HG03196 (cell line): Measurements from ENCODE around the gene CRYGN.

ENCODE experiments used
- ATAC-seq: cut with Tn5 transposase; IDR thresholded peaks from one replicate; pipeline ENCODE4 v1.9.1; 2021; ENCODE audit not compliant: unreplicated experiment

CRYGN gene, protein sequence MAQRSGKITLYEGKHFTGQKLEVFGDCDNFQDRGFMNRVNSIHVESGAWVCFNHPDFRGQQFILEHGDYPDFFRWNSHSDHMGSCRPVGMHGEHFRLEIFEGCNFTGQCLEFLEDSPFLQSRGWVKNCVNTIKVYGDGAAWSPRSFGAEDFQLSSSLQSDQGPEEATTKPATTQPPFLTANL

GRCh38 chr7:151439855-151440798 lies at the start of gene CRYGN:
CRYGN (minus strand) TSS chr7:151440141; CDS start chr7:151439917, 224 bp downstream.
- no peak for ATAC-seq

DNA sequence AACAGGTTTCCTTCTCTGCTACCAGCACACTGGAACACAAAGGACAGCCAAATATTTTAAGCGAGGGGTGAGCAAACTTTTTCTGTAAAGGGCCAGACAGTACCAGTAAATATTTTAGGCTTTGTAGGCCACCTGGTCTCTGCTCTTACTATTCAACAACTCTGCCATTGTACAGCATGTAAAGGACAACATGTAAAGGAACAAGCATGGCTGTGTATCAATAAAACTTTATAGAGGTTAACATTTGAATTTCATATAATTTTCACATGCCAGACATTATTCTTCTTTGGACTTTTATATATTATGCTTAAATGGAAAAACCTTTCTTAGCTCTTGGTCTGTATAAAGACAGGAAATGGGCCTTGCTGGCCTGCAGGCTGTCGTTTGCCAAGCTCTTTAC lies 49.6 kb upstream of the CRYGN start:
- no peak for ATAC-seq

DNA sequence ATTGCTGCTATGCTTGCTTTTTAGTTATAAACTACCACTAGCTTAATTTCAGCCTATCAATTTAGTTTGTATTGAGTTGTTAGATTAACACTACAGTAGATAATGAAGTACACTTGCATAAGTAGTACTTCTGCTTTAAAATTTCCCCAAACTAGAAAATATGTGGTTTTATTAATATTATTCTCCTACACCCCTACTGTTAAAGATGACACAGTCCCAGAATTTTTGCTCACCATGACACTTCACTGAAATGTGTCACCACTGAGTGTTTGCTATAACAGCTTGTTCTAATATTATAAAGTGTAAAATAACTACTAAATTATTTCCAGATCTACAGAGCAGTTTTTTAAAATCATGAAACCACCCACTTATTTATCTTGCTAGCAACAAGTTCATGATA lies 48.2 kb upstream of the CRYGN start:
- ATAC-seq, result no peak

DNA sequence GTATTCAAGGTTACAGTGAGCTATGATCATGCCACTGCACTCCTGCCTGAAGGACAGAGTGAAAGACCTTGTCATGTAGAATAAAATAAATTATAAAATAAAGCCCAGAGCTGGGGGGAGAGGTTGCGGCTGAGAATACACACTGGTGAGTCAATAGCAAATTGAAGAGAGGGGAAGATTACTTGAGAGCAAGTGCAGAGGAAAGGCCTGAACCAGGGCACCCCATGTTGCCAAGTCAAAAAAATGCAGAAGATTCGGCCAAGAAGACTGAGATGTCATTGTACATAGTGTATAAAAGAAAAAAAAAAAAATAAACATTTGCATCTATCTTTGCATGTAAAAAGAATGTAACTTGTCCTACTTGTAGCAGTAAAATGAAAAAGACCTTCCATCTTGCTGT lies 47.3 kb upstream of the CRYGN start:
- ATAC-seq, result no peak

DNA sequence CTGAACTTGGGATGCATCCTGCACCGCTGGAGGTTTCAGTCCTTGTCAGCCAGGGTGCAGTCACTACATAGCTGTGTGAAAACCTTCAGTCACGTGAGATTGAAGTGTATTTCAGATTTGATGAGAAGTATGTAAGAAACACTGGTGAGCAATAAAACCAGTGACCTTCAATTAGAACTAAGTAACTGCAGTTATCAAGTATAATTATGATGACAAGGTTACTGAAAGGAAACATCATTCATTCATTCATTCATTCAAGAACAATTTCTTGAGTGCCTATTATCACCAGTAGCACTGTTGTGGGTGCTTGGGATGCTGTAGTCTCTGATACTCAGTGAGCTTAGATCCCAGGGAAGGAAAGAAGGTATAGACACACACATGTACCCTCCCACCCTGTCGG lies 46.1 kb upstream of the CRYGN start:
- ATAC-seq, result no peak

- ATAC-seq, result no peak
Measured at GRCh38 chr7:151484971-151485707, 45.2 kb upstream of the CRYGN start.

- ATAC-seq, result no peak
Measured at GRCh38 chr7:151483711-151483983, 43.7 kb upstream of the CRYGN start.

DNA sequence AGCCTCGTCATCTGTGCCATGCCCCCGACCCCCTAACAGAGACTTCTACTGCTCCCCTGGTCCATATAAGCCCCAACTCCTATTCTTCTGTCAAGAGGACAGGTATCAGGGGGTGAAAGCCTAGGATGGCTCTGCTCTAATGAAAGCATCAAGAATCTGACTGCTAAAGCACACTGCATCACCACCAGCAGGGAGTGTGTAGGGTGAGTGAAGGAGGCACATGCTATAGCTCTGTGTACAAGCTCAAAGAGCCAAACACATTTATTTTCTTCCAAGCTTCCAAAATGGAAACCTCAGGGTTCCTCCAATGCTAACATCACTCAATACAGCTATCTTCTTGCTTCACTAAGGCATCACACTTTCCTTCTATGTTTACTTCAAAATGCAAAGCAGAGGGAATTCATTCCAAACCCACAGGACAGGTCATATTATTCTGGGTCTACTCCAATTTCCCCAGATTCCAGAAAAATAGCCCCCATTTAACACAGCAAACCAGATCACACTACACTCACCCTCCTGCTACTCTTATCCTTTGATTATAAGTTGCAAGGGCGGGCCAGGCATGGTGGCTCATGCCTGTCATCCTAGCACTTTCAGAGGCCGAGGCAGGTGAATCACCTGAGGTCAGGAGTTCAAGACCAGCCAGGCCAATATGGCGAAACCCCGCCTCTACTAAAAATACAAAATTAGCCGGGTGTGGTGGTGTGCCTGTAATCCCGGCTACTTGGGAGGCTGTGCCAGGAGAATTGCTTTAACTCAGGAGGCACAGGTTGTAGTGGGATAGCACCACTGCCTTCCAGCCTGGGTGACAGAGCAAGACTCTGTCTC lies 43.2 kb upstream of the CRYGN start:
- no peak for ATAC-seq

DNA sequence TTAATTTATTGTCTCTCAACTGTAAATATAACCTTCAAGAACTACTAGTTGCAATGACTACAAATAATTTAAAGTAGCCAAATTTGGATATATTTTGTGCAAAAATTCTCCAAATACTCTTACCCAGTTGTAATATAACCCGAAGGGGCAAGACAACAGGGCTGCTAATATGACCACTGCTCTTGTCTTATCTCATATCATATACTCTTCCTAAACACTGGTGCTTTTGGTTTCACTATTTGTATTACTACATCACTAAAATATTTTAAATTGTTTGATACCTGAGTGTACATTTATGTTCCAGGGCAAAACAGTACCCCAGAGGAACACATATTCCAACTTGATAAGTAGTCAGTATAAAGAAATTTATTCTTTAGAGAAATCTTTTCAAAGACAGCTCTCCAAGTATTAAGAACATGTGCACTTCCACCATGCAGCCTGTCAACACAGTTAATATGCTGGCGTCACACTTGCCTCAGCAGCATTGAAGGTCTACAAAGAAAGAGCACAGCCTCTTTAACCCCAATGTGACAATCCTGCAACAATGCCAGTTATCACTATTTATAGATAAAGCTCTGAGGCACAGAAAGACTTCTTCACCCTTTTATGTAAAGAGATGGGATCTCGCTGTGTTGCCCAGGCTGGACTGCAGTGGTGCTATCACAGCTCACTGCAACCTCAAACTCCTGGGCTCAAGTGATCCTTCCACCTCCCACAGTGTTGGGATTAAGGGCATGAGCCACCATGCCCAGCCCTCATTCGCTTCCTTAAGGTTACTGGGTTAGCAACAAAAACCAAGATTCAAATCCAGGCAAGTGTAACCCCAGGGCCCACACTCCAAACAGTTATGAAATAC lies 41.9 kb upstream of the CRYGN start:
- ATAC-seq, result no peak

- no peak for ATAC-seq
Measured at GRCh38 chr7:151477867-151478266, 37.9 kb upstream of the CRYGN start.

DNA sequence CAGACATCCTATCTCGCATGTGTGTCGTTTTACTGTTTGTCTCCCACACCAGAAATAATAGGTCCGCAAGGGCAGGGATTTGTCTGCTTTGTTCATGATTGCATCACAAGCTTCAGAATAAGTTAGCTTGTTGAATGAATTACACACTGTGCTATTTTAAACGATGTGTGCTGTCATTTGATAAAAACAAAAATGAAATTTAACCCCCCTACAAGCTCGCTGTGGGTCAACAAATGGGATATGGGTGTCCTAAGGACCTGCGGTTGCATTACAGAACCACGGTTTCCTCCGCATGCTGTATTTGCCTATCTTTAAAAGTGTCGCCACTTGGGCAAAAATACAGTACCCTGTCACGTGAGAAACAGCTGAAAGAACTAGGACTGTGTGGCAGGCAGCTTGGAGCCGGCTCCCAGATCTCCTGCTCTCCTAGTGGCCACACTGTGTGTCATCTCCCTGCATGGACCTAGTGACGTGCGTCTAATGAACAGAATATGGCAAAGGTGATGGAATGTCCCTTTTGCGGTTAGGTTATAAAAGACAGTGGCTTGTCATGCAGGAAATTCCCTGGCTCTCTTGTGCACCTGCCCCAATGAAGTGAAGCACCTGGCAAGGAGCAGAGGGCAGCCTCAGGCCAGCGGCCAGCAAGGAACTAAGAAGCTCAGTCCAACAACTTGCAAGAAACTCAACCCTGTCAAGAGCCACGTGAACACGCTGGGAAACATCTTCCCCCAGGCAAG lies 32.9 kb upstream of the CRYGN start:
- ATAC-seq, result peak; percentile 35

GRCh38 chr7:151470711-151471110 lies 30.8 kb upstream of the CRYGN start:
- ATAC-seq, result no peak

- no peak for ATAC-seq
Measured at GRCh38 chr7:151469281-151469680, 29.3 kb upstream of the CRYGN start.

GRCh38 chr7:151468217-151469018 lies 28.5 kb upstream of the CRYGN start:
- no peak for ATAC-seq

GRCh38 chr7:151465169-151465568 lies 25.2 kb upstream of the CRYGN start:
- no peak for ATAC-seq

- no peak for ATAC-seq
Measured at GRCh38 chr7:151462306-151462779, 22.4 kb upstream of the CRYGN start.

DNA sequence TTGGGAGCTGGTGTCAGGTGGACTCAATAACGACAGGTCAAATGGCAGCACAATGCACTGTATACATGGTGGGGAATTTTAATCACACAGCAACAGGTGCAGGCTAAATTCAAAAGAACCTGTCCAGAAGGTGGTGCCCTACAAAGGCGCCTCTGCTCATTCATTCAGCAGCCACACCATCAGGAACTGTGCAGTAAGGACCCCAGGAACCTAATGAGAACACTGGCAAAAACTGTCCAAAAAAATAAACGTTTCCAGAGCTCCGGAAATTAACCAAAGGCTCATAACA lies 21.9 kb upstream of the CRYGN start:
- ATAC-seq, result no peak

- ATAC-seq, result no peak
Measured at GRCh38 chr7:151461096-151461941, 21.4 kb upstream of the CRYGN start.
